Spinal cord (tissue), 10 donors: ENCODE data around the gene ZNF324B. TPM values are rescaled to one million over a fixed set of nuclear protein-coding genes. Genes with fewer than 3 reads are reported as not detected.
"Not testable (repeated sequence)": the region's sequence is repeated elsewhere in the genome, so short reads cannot be mapped to it uniquely, and the experiment has no call there.

Source experiments
- DNase-seq, 6 donors: peaks; one replicate each; pipeline versions ENCODE4 v3.0.0 to v3.0.0-alpha.2; 2013 to 2015; ENCODE audit warnings: low spot score in 6 of 6, low read depth in 4 of 6
- H3K27ac ChIP-seq: one replicate; pipeline ENCODE4 v1.5.1; 2013; ENCODE audit warnings: low read depth, low read length, control low read depth
- H3K27me3 ChIP-seq: one replicate; pipeline ENCODE4 v1.6.1; 2013; ENCODE audit warnings: low read length; ENCODE audit not compliant: control insufficient read depth, insufficient read depth
- H3K36me3 ChIP-seq: one replicate; pipeline ENCODE4 v1.6.1; 2013; ENCODE audit warnings: low read length; ENCODE audit not compliant: control insufficient read depth, insufficient read depth
- H3K4me1 ChIP-seq: one replicate; pipeline ENCODE4 v1.6.1; 2013; ENCODE audit warnings: low read length; ENCODE audit not compliant: control insufficient read depth, insufficient read depth
- H3K4me3 ChIP-seq: one replicate; pipeline ENCODE4 v1.5.1; 2013; ENCODE audit warnings: low read depth, low read length, control low read depth
- H3K9me3 ChIP-seq: one replicate; pipeline ENCODE4 v1.6.1; 2013; ENCODE audit warnings: low read length; ENCODE audit not compliant: control insufficient read depth, insufficient read depth
- WGBS: methylation state at CpG from one replicate; pipeline ENCODE4 v1.1.5; 2013; ENCODE audit warnings: missing lambda C conversion rate; ENCODE audit not compliant: insufficient coverage; 5-methylcytosine and 5-hydroxymethylcytosine counted together
- long read RNA-seq, 4 donors: transcript quantifications; one replicate each; lab custom pipeline, GENCODE V29; 2026
- polyA plus RNA-seq, 2 donors: library from polyadenylated mRNA; unstranded; fragments of 120-200 nt; gene quantifications; one replicate each; pipeline ENCODE4 v1.2.1, GENCODE V29; 2013; ENCODE audit not compliant: insufficient read length in 2 of 2
- total RNA-seq, 2 donors: library from RNA; depleted of rRNA in 1 of 2; stranded (reverse); fragments of 120-200 nt in 1 of 2; fragments of >200 nt in 1 of 2; gene quantifications; one replicate each; pipeline versions ENCODE4 v1.2.3 to v1.2.4, GENCODE V29; 2013 to 2014
- donor health status: healthy.

The ZNF324B gene
- total RNA-seq (10 to 100 TPM in 1 of 2 donors, 1 to 10 TPM in 1; 8.2 to 10.1 TPM), polyA plus RNA-seq (1 to 10 TPM; 7.3 to 9.8 TPM)
- long read RNA-seq, donor 1, partial matches to known transcripts, result 0 of 2 reads
- long read RNA-seq, donor 1, other reads (novel, unspliced or antisense), result 0 of 2 reads
- long read RNA-seq, donor 2, partial matches to known transcripts, result 0 of 1 reads
- long read RNA-seq, donor 2, other reads (novel, unspliced or antisense), result 0 of 1 reads
- long read RNA-seq, donor 3, result 0 reads
- long read RNA-seq, donor 4, partial matches to known transcripts, result 0 of 2 reads
- long read RNA-seq, donor 4, other reads (novel, unspliced or antisense), result 0 of 2 reads

DNA sequence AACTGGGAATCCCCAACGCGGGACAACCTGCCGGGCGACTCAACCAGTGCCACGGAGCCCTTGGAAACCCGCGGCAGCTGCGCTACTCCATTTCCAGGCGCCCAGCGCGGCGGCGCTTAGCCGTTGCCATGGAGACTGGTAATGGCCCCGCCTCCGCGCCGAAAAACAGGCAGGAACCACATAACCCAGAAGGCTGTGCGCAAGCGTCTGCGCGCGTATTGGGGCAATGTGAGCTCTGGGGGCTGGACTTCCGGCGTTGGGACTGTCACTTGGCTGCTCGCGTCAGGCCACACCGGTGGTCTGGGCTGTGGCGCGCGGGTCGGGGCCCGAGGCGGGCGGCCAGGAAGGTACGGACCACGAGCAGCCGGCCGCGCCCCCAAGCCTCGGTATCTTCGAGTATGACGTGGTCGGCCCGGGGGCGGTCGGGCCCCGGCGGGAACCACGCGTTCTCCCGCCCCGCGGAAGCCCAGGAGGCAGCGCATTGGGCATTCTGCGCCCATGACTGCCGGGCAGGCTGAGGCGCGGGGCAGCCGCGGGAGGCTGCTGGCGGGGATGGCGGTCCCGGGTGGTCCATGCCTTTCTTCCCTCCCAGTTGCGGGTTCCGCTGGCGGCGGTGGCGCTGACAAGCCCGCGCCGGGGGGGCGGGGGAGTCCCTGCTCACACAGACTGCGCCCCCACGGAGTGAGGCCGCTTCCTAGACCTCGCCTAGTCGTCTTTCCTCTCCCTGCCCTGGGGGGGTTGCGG is at the start of gene ZNF324B:
ZNF324B (plus strand) TSS at position 265 of the 744 bp plus-strand sequence. CDS start 2,080 bp downstream, outside the sequence.
- peak; percentile 83 to 99 (median 96) for DNase-seq
- H3K4me1 ChIP-seq, result peaks cover 13% of the 10 kb centered on the region
- H3K27me3 ChIP-seq, result peaks cover 2% of the 10 kb centered on the region
- 0% methylated on average over 78 of the region's 79 CpGs for WGBS
- H3K9me3 ChIP-seq, result peaks cover 6% of the 10 kb centered on the region
- H3K36me3 ChIP-seq, result peaks cover 34% of the 10 kb centered on the region
- no peak within 1 kb of the TSS for H3K27ac ChIP-seq
- H3K4me3 ChIP-seq, result peak within 1 kb of the TSS; percentile 64

DNA sequence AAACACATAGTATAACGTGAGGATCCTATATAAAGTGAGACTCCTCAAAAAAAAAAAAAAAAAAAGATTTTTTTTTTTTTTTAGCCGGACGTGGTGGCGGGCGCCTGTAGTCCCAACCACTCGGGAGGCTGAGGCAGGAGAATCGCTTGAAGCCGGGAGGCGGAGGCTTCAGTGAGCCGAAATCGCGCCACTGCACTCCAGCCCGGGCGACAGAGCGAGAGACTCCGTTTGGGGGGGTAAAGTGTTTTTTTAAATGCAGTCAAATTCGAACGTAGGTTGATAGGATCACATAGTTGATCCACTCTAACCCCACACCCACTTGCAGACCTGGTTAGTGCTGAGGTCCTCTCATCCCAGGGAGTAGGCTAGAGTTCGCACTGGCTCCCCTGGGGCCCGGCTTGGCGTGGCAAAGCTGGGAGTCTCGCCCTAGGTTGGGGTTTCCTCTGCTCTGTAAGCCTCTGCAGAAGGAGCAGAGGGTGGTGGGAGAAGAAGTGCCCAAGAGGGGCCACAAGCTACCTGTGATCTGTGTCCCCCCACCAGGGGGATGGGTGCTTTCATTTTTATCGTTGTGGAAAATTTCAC is 49.5 kb upstream of the ZNF324B start:
- peaks cover 2% of the 10 kb centered on the region for H3K36me3 ChIP-seq
- no peaks in the 10 kb centered on the region for H3K9me3 ChIP-seq
- H3K27ac ChIP-seq, result peak overlapping the region; percentile 95
- 71% methylated on average over 4 of the region's 23 CpGs for WGBS
- DNase-seq, result no peak
- no peaks in the 10 kb centered on the region for H3K27me3 ChIP-seq
- peaks cover 32% of the 10 kb centered on the region for H3K4me1 ChIP-seq
- H3K4me3 ChIP-seq, result peak overlapping the region; percentile 74

DNA sequence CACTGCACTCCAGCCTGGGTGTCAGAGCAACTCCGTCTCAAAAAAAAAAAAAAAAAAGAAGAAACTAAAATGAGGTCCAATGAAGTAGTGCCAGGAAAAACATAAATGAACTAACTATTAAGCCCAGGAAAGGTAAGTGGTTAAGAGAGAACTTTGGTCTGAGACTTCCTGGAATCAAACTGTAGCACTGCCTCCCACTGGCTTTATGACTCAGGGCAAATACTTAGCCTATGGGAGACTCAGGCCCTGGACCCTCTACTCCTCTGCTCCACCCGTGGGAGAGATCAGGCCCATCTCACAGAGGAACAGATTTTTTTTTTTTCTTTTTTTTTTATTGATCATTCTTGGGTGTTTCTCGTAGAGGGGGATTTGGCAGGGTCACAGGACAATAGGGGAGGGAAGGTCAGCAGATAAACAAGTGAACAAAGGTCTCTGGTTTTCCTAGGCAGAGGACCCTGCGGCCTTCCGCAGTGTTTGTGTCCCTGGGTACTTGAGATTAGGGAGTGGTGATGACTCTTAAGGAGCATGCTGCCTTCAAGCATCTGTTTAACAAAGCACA is 47.4 kb upstream of the ZNF324B start:
- H3K27ac ChIP-seq, H3K36me3 ChIP-seq, H3K4me3 ChIP-seq, H3K27me3 ChIP-seq, DNase-seq, H3K9me3 ChIP-seq: not testable (repeated sequence)
- WGBS, result no CpG with 5 or more reads among the region's 5 CpGs
- H3K4me1 ChIP-seq, result peaks cover 40% of the 10 kb centered on the region

DNA sequence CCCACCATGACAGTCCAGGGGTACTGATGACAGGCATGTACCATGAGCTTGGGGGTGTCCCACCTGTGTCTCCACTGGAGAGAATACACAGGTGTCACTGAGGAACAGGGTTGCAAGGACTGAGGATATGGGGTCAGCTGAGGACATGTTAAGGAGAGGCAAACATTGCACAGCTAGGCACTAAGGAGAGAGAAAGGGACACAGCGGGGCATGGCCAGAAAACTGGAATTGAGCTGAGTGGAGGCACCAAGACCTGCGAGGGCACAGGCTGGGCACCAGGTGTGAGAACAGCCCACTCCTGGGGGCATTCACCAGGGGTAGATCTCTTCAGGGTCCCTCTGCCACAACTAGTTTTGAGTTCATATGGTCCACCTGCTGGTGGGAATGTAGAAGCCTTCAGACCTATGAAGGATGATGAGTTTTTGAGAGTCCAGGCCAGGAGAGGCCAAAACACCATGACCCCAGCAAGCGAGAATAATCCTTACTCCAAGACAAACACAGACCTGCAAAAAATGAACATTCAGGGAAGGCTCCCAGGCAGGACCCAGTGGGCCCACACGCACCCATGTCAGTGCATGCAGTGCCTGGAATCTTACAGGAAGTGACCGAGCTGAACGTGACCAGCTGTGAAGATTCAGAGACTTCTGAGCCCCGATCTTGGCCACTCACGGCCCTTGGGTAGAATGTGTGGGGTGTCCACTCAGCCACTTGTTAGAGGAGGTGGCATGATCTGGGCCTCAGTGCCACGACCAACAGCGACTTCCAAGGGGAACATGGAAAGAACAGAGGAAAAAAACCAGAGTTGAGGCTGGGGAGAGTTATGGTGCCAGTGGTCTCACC is 44.4 kb upstream of the ZNF324B start:
- Histone ChIP-seq H3K9me3 (no peaks in the 10 kb centered on the region), H3K27me3 (no peaks in the 10 kb centered on the region), H3K4me1 (peaks cover 33% of the 10 kb centered on the region), H3K27ac (no peak overlapping the region), H3K4me3 (peak overlapping the region; percentile 88), H3K36me3 (peaks cover 13% of the 10 kb centered on the region)
- 74% methylated on average over 9 of the region's 10 CpGs for WGBS
- DNase-seq, result no peak

DNA sequence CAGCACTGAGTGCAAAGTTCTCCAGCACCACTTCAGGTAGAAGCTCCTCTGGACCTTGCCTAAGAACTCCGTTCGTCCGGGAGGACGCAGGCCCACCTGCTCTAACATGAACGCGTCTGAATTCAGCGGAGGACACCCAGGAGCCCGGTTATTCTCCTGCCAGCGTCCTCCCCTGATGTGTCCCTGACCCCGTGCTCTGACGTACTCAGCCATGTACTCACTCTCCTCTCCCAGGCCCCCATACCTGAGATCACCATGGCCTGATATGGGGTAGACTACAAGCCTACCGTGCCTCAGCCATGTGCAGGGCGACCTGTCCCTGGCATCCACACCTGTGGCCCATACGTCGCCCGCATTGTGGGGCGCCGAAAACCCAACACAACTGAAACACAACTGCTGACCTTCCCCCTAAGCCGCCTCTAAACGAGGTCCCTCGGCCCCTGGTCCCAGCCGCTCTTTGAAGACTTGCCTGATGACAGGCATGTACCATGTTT is 43.7 kb upstream of the ZNF324B start:
- Histone ChIP-seq H3K36me3 (peaks cover 13% of the 10 kb centered on the region), H3K27me3 (no peaks in the 10 kb centered on the region), H3K4me1 (peaks cover 28% of the 10 kb centered on the region), H3K9me3 (no peaks in the 10 kb centered on the region), H3K4me3 (peak overlapping the region; percentile 88), H3K27ac (peak overlapping the region; percentile 91)
- 6% methylated on average over 22 of the region's 22 CpGs for WGBS
- DNase-seq, result no peak

DNA sequence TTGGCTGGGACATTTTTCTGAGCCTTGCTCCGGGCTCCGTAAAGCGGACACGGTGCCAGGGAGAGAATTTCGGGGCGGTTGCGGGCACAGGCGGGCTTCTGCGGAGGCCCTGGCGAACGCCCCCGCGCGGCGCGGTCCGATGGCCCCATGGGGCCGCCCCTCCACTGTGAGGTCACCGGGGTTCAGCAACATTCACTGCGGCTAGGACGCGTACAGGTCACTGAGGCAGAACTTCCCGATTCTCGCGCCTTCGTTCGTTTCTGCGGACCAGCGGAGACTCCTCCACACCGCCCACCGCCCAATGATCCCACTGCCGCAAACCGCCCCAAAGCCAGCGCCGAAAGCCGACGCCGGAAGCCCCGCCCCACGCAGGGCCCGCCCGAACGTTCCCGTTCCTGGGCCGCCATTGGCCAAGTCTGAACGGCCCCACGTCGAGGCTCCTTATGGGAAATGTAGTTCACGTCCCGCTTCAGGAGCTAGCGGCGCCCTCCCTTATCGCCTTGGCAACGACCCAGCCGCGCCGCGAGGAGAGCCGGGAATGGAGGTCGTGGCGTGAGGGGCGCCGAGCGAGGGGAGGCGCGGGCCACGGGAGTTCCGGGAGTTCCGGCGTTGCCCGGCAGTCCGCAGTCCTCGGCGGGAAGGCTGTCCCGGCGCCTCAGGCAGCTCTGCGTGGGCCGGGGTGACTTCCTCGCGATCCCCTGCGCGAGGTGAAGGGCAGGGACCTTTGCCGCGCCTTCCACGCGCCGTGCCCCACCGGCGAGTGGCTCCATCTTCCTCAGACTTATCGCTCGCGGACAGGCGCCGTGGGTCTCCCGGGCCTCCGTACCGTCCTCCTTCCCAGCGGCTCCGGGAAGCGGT is 43.0 kb upstream of the ZNF324B start, which contains the start of gene ZNF584:
ZNF584 (plus strand) TSS at position 498 of the 858 bp plus-strand sequence. CDS start 499 bp downstream, outside the sequence.
- peak; percentile 86 to 99 (median 96) for DNase-seq
- Histone ChIP-seq H3K27ac (peak within 1 kb of the TSS; percentile 91), H3K4me1 (peaks cover 28% of the 10 kb centered on the region), H3K27me3 (no peaks in the 10 kb centered on the region), H3K9me3 (no peaks in the 10 kb centered on the region), H3K36me3 (peaks cover 15% of the 10 kb centered on the region), H3K4me3 (peak within 1 kb of the TSS; percentile 88)
- under 1% methylated on average over 100 of the region's 100 CpGs for WGBS

DNA sequence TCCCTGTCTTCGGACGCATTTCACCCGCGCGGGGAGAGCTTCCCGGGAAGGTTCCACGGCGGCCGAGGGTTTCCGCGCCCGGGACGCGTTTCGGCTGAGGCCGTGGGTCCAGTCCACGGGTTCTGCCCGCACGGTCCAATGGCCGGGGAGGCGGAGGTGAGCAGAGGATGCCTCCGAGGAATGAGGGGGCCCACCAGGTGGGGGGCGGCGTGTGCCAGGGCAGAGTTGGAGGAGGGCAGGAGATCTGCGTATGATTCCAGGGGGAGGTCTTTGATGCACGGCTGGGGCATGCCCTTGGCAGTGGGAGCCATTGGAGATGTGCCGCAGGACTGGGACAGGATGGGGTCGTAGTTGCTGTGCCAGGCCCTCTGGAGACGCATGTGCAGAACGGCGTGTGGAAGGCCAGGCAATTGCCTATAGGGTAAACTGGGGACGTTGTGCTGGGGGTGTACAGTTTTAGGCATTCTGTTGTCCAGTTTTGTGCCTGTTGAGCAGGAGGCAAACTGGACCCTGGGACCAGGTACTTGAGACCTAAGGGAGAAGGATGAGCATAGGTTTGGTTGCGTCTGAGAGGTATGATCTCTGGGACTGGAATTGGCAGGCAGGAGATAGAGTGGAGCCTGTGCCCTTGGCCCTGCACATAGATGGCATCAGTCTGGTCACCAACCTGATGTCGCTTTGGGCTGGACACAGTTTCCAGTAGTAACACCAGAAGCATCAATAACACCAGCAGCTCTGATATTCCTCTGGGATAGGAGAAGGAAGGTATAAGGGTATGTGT is 42.2 kb upstream of the ZNF324B start:
- Histone ChIP-seq H3K36me3 (peaks cover 16% of the 10 kb centered on the region), H3K4me1 (peaks cover 28% of the 10 kb centered on the region), H3K4me3 (peak overlapping the region; percentile 88), H3K27ac (peak overlapping the region; percentile 91), H3K9me3 (no peaks in the 10 kb centered on the region), H3K27me3 (no peaks in the 10 kb centered on the region)
- DNase-seq, result peak in 2 of 6 donors; percentile 16 to 56
- under 1% methylated on average over 33 of the region's 34 CpGs for WGBS

DNA sequence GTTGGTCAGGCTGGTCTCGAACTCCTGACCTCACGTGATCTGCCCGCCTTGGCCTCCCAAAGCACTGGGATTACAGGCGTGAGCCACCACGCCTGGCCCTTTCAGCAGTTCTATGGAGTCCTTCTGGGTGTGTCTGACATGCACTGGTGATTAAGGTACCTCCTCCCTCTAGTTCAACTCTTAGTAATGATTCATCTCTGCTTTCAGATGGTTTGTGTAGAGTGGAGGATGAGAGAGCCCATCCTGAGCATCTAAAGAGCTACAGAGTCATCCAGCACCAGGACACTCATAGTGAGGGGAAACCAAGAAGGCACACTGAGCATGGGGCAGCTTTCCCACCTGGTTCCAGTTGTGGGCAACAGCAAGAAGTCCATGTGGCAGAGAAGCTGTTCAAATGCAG is 34.8 kb upstream of the ZNF324B start:
- H3K9me3 ChIP-seq, result no peaks in the 10 kb centered on the region
- no peaks in the 10 kb centered on the region for H3K4me1 ChIP-seq
- WGBS, result 100% methylated on average over 3 of the region's 5 CpGs
- no peaks in the 10 kb centered on the region for H3K27me3 ChIP-seq
- DNase-seq, result no peak
- H3K4me3 ChIP-seq, result no peak overlapping the region
- peaks cover 68% of the 10 kb centered on the region for H3K36me3 ChIP-seq
- H3K27ac ChIP-seq, result no peak overlapping the region
